ENCODE results near the gene UBE2M.

The UBE2M gene

DNA sequence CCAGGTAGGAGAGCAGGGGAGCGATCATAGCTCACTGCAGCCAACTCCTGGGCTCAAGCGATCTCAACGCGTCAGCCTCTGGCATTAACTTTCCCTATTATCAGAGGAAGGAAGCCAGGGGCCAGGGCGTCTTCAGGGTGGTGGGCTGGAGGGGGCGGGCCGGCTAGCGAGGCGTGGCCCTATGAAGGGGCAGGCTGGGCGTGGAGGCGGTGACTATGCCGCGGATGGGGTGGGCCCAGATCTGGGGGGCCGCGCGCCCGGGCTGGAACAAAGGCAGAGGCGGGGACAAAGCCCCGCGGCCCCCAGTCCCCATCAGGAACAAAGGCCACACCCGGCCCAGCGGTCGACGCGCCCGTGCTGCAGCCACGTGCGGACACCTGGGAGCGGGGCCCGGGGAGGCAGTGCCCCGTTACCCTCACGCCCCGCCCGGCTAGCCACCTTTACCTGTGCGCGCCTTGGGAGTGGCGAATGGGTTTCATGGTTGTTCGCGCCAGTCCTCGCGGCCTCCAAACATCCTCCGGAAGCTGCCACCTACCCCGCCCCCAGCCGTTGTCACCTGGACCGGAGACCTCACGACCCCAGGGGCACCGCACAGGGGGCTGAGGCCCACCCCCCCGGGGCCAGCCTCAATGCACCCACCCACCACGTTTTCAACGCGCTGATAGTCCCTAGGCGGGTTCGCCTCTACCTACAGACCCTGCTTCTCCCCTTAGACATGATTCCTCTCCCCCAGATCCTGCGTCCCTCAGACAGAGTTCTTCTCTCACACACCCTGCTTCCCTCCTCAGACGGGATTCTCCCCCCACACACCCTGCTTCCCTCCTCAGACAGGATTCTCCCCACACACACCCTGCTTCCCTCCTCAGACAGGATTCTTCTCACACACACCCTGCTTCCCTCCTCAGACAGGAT, 19.9 kb downstream of the UBE2M start:
- Histone ChIP-seq H3K4me3 (peak overlapping the region; percentile 56), H3K27ac (peak overlapping the region in 1 of 2 donors; percentile 26)
- DNase-seq (ENCODE audit: low spot score), result peak; percentile 62
- TF ChIP-seq, protein P1, sequence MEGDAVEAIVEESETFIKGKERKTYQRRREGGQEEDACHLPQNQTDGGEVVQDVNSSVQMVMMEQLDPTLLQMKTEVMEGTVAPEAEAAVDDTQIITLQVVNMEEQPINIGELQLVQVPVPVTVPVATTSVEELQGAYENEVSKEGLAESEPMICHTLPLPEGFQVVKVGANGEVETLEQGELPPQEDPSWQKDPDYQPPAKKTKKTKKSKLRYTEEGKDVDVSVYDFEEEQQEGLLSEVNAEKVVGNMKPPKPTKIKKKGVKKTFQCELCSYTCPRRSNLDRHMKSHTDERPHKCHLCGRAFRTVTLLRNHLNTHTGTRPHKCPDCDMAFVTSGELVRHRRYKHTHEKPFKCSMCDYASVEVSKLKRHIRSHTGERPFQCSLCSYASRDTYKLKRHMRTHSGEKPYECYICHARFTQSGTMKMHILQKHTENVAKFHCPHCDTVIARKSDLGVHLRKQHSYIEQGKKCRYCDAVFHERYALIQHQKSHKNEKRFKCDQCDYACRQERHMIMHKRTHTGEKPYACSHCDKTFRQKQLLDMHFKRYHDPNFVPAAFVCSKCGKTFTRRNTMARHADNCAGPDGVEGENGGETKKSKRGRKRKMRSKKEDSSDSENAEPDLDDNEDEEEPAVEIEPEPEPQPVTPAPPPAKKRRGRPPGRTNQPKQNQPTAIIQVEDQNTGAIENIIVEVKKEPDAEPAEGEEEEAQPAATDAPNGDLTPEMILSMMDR (IDR thresholded peaks at IDR 0.05), result no peak

DNA sequence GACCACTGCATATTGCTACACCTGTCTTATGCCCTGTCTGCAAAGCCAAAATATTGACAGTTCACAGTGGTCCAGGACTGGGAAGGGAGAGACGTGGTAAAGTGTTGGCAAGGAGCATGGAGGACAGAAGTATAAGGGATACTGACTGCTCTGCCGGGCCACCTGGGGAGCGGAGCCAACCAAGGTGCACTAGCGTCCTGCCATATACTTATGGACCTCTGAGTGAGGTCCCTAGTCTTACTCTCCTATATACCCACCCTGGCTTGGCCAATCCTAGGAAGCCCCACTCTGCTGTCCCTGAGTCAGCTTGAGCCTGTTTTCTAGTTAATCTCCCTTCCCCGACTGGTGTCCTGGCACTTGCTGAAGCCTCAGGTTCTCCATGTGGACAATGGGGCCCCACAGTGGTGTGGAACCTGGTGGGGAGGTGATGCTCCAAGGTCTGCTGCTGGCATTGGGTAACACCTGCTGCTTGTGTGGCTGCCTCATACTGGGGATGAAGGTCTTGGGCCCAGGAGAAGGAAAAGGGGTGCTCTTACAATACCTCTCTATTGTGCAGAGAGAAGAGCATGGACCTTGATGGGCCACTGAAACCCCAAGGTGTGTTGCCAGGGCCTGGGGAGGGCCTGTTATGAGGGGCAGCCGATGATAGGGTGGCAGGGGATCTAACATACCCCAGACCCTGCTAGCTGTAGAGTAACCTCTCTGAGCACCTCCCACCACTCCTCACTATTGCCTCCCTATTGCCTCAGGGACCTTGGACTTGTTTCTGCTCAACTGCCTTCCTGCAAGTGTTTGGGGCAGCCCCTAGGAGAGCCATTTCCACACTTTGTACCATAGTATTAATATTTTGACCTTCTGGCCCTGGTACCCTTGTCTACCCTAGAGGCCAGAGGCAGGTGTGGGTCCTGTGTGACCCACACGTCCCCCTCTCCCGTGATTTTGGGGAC, 21.3 kb downstream of the UBE2M start:
- Histone ChIP-seq H3K4me3 (no peak overlapping the region), H3K27ac (no peak overlapping the region)
- TF ChIP-seq, protein P1 (IDR thresholded peaks at IDR 0.05), result no peak
- no peak for DNase-seq (ENCODE audit: low spot score)

DNA sequence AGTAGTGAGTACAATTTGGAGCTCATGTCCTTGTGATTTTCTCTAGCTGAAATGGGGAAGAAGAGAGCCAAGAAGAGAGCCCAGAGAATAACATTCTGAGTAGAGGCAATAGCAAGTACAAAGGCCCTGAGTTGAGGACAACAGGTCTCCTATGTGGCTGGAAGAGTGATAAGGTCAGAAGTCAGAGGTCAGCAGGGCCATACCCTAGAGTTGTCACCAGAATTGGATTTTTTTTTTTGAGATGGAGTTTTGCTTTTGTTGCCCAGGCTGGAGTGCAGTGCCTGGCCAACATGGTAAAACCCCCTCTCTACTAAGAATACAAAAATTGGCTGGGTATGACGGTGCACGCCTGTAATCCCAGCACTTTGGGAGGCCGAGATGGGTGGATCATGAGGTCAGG, 22.6 kb downstream of the UBE2M start:
- no peak for DNase-seq (ENCODE audit: low spot score)

DNA sequence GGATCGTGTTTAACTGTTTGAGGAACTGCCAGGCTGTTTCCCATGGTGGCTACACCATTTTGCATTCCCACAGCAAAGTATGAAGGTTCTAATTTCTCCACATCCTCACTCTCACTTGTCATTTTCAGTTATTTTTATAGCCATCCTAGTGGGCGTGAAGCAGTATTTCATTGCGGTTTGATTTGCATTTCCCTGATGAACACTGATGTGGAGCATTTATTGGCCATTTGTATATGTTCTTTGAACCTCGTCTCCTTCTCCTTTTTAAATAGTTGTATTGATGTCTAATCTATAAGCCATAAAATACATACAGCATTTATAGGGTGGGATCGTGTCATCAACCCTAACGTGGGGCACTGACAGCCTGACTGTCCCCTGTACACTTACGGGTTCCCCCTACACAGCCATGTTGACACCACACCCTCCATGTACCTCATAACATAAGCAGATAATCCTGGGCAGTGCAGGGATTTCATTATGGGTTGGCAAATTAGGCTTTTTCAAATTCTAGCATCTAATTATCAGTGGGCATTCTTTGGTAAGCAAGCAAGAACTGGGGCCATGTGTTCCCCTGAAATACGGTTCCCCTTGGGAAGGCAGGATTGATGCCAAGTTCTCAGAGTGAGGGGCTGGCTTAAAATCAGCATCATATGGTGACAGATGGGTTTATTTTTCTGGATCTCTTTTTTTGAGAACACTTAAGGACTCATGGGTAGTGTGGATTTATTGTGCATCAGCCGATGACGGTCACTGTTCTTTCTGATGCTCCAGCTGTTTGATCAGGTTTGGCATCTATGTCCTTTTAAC, 27.2 kb downstream of the UBE2M start:
- no peak overlapping the region for H3K27ac ChIP-seq
- TF ChIP-seq, protein P1 (IDR thresholded peaks at IDR 0.05), result no peak

More for the DNA sequence above, 22.6 kb downstream of the UBE2M start:
- Histone ChIP-seq H3K27ac (no peak overlapping the region), H3K4me3 (no peak overlapping the region)
- TF ChIP-seq, protein P1 (IDR thresholded peaks at IDR 0.05), result no peak

DNA sequence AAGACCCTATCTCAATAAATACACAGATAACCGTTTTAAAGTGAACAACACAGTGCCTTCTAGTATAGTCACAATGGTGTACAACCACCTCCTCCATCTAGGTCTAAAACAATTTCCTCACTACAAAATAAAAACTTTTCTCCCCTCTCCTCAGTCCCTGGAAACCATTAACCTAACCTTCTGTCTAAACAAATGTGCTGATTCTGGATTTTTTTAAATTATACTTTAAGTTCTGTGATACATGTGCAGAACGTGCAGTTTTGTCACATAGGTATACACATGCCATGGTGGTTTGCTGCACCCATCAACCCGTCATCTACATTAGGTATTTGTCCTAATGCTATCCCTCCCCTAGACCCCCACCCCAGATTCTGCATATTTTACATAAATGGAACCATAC, 29.0 kb downstream of the UBE2M start:
- TF ChIP-seq, protein P1 (IDR thresholded peaks at IDR 0.05), result no peak
- H3K27ac ChIP-seq, result no peak overlapping the region
- DNase-seq (ENCODE audit: low spot score), result no peak
- H3K4me3 ChIP-seq, result no peak overlapping the region

More for the DNA sequence above, 27.2 kb downstream of the UBE2M start:
- no peak for DNase-seq (ENCODE audit: low spot score)
- H3K4me3 ChIP-seq, result no peak overlapping the region

DNA sequence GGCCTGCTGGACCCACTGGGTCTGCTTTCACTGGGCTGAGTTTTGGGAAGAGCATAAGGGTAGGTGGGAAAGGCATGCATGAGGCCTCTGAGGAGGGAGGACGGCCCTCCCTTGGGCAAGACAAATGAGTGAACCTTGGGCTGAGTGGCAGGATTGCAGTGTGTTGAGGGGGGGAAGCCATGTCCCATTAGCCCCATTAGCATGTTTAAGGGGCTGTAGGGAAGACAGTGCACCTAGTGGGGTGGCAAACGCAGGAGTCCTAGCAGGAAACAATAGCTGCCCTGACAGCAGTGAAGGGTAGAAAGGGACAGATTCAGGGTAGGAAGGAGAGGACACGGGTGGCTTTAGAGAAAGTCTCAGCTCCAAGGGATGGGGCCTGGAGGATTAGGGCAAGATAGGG, 35.7 kb downstream of the UBE2M start:
- TF ChIP-seq, protein P1 (IDR thresholded peaks at IDR 0.05), result no peak
- H3K27ac ChIP-seq, result no peak overlapping the region
- no peak overlapping the region for H3K4me3 ChIP-seq
- no peak for DNase-seq (ENCODE audit: low spot score)

Data from coronary artery (tissue), 2 donors.